DMS79 treated with DMSO at 0.1 percent for 48 hours (cell line): ENCODE results near the gene VAV3.

ENCODE experiments used
- DNase-seq: peaks from one replicate; lab custom pipeline; 2025; lab: John Stamatoyannopoulos, UW

VAV3 gene

DNA sequence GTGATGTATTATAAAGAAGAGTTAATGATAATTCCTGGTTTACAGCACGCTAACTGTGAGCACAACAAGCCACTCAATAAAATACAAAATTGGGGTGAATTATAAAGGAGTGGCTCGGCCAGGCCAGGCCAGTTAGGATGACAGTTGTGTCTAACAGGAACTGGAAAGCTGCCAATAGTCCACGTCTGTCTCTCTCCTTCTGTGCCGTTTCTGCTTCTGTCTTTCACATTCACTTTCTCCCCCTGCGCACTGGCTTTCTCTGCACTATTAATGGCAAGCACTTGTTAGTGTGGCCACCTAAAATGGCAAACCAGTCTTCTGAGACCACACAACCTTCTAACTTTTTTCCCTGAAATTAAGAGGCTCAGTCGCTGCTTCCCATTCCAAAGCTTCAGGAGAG, 429.9 kb downstream of the VAV3 start:
- DNase-seq: peak; percentile 76

DNA sequence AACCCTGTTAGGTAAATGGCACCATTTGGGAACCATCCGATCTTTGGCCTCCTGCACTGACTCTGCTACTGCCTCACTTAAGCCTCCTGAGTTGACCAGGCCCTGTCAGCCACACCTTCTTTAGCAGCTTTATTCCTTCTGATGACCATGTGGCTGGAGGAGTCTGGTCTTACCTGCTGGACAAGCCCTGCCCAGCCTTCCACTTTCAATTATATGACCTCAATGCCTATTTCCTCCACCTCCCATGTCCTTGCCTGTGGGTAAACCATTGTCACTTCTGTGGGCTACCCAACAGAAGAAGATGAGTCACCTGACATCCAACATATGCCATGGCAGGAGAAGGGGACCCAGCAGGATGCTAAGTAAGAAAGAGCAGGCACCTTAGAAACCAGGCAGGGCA, 430.3 kb downstream of the VAV3 start:
- no peak for DNase-seq

DNA sequence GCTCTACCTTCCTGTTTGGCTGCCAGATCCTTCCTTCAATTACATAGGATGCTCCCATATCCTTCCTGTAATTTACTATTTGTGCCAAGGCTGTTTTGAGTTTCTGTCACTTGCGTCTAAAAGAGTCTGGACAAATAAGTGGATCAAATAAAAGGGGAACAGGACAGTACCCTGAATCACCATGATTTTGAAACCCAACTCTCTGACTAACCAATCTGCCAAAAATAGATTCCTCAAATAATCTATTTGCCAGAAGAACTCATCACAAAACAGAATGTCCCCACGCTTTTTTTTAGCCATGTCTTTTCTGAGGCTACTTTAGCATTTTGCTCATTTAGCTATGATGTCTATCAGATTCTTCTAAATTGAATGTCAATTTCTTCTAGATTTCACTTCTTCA, 431.5 kb downstream of the VAV3 start:
- DNase-seq: no peak

- peak; percentile 99 for DNase-seq
Observed at GRCh38 chr1:107532318-107532717, 432.7 kb downstream of the VAV3 start.

DNA sequence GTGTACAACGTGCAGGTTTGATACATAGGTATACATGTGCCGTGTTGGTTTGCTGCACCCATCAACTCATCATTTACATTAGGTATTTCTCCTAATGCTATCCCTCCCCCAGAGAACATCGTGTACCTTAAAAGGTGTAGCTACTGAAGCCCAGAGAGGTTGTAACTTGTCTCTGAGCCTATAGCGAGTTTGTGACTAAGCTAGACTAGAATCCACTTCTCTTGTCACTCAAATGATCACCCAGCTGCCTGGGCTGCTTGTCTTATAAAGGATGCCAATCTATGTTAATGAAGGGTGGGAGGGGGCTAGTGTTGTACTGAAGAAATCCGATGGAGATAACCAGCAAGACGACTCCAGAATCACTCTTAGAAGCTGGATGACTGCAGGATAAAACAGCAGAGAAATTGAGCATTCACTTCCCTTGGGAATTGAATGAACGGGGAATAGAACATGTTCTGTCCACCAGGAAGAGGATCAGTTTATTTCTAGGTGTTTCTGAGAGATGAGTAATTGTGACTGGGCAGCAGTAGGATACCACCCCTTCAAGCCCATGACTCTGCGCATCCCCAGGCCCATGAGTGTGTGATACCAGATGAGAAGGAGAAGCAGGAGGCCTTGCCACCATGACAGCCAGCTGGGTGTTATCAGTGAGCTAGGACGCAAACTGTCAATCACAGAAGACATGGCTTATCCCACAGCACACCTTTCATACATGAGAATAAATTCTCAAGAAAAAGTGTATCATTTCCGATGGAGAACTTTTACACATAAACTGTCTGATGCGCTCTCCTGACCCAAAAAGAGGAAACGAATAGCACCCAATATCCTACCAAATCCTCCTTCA, 433.7 kb downstream of the VAV3 start:
- DNase-seq: no peak

DNA sequence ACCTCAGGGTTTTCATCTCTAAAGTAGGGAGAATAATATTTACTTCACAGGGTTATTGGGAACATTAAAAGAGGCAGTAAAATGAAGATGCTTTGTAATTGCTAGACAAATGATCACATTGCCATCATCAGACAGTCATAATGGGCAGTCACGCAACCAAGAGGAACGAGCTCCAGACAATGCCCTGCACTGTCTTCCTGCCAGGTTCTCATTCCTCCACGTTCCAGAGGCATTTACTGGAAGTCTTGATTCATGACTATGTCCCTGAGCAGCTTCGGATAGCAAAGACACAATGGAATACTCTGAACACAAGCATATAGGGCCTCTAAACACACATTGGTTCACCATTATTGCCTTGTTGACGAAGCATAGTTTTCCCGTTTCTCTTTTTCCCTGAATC, 434.4 kb downstream of the VAV3 start:
- DNase-seq: peak; percentile 27

DNA sequence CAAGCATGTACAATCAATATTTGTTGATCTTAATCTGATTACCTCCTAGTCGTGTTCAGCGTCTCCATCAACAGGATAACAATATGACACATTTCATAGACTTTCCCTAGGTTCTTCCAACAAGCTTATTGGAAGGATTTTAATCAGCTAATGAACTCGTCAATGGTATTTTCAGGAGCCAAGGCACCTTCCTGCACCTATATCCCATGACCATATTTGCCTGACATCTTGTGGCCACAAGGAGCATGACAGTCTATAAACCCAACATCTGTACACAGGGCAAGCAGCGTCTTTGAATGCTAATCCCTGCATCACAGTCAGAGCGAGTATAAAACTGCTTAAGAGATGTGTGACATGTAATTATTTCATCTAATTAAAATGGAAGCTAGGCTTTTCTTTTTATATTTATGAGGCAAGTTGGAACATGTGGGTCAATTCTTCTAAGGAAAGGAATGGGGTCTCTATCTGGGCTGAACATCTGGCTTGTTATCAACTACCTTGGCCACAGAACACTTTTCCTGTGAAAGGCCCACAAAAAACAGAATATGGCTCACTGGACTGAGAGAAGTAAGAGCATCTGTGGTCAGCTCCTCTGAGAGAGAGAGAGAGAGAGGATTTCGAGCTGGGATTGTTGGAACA, 435.4 kb downstream of the VAV3 start:
- DNase-seq: peak; percentile 81

- DNase-seq: no peak
Observed at GRCh38 chr1:107526524-107527198, 438.3 kb downstream of the VAV3 start.

- no peak for DNase-seq
Observed at GRCh38 chr1:107525961-107526360, 439.0 kb downstream of the VAV3 start.

- no peak for DNase-seq
Observed at GRCh38 chr1:107525145-107525544, 439.8 kb downstream of the VAV3 start.

DNA sequence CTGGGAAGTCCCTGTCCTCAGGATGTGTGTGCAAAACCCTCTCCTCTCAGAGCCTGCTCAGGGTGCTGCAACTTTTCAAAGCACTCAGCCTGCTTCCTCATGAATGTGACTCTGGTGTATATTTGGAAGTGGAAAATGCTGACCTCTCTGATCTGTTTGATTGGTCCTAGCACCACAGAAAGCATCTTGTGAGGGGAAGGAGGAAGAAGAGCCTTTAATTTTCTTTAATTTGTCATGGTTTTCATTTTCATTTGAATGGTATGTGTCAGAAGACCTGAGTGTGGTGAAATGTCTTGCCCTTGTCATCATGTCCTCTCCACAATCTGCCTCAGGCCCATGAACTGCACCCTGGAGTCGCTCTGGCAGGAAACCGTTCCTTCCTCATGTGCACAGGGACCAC, 440.7 kb downstream of the VAV3 start:
- no peak for DNase-seq

DNA sequence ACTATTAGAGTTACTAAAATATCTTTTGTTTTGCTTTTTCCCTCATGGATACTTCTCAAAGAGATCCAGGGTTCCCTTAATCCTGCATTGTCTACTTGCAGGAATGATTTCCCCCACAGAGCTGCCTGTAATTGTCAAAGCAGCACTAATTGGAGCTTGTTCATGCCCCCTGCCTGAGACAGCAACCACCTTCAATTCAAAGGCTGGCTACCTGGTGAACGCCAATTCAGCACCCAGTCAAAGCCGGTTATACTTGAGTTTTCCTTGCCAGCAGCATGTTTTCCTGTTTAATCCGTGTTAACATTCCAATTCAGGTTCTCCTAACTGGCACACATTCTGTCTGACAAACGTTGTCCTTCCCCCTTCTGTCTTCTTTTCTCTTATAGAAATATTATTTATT, 441.2 kb downstream of the VAV3 start:
- DNase-seq: no peak

- DNase-seq: no peak
Observed at GRCh38 chr1:107523061-107523460, 441.9 kb downstream of the VAV3 start.
